ENCODE measurements around the gene PPP2R3B.

- no peak for TF ChIP-seq CTCF (IDR thresholded peaks at IDR 0.05 in 2 of 3, conservative IDR thresholded peaks at IDR 0.05 in 1 of 3; ENCODE audit: borderline replicate concordance in 1 of 3, insufficient read depth in 1 of 3, low read depth in 2 of 3, low read length in 2 of 3)
- TF ChIP-seq, protein P1, sequence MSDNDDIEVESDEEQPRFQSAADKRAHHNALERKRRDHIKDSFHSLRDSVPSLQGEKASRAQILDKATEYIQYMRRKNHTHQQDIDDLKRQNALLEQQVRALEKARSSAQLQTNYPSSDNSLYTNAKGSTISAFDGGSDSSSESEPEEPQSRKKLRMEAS (IDR thresholded peaks at IDR 0.05): no peak
- no peak for TF ChIP-seq EZH2 (IDR thresholded peaks at IDR 0.05)
- no peak for TF ChIP-seq TCF7L2 (IDR thresholded peaks at IDR 0.05; ENCODE audit: borderline replicate concordance, extremely low read depth, insufficient read depth, insufficient read length)
- no peak for TF ChIP-seq EZH2phosphoT487 (IDR thresholded peaks at IDR 0.05; ENCODE audit: borderline replicate concordance)
- no peak for TF ChIP-seq RAD21 (IDR thresholded peaks at IDR 0.05; ENCODE audit: low read depth)
- no peak for TF ChIP-seq ZFX (IDR thresholded peaks at IDR 0.05)
- no peak for TF ChIP-seq POLR2A (IDR thresholded peaks at IDR 0.05; ENCODE audit: borderline replicate concordance, extremely low read depth, insufficient read depth, insufficient read length)
- TF ChIP-seq EGR1 (IDR thresholded peaks at IDR 0.05; ENCODE audit: low read depth): no peak
These were observed 42.6 kb upstream of the PPP2R3B start for GRCh38 chrX:429266-429825.

Data from HCT116 (cell line).